Activated CD4-positive, CD25-positive, alpha-beta regulatory T cell treated with anti-CD3 and anti-CD28 coated beads, Interleukin-2, amount 50 U/mL, for 16 hours (primary cell): ENCODE data around the gene ATXN1.

Source experiments
- DNase-seq: peaks from one replicate; pipeline ENCODE4 v3.0.0-alpha.2; 2020; ENCODE audit warnings: low read depth, low spot score

Gene ATXN1

GRCh38 chr6:16440636-16441212 lies 320.5 kb downstream of the ATXN1 start:
- no peak for DNase-seq

- DNase-seq = no peak
These were observed 322.3 kb downstream of the ATXN1 start for GRCh38 chr6:16438718-16439591.

- DNase-seq = no peak
These were observed 323.3 kb downstream of the ATXN1 start for GRCh38 chr6:16437984-16438383.

GRCh38 chr6:16437095-16437494 lies 324.2 kb downstream of the ATXN1 start:
- DNase-seq = no peak

- DNase-seq = no peak
These were observed 324.7 kb downstream of the ATXN1 start for GRCh38 chr6:16436550-16436949.

GRCh38 chr6:16434885-16435284 lies 326.4 kb downstream of the ATXN1 start:
- DNase-seq = no peak

GRCh38 chr6:16433338-16433890 lies 327.8 kb downstream of the ATXN1 start:
- DNase-seq = no peak

- DNase-seq = no peak
These were observed 328.9 kb downstream of the ATXN1 start for GRCh38 chr6:16432075-16433032.

GRCh38 chr6:16431106-16431505 lies 330.2 kb downstream of the ATXN1 start:
- no peak for DNase-seq

GRCh38 chr6:16430391-16431089 lies 330.7 kb downstream of the ATXN1 start:
- DNase-seq = no peak

- no peak for DNase-seq
These were observed 331.6 kb downstream of the ATXN1 start for GRCh38 chr6:16429669-16430068.

- no peak for DNase-seq
These were observed 334.1 kb downstream of the ATXN1 start for GRCh38 chr6:16427124-16427523.

GRCh38 chr6:16425881-16426615 lies 335.2 kb downstream of the ATXN1 start:
- no peak for DNase-seq

- no peak for DNase-seq
These were observed 339.7 kb downstream of the ATXN1 start for GRCh38 chr6:16421462-16421960.

GRCh38 chr6:16420715-16421461 lies 340.4 kb downstream of the ATXN1 start:
- peak; percentile 28 for DNase-seq

- DNase-seq = no peak
These were observed 340.9 kb downstream of the ATXN1 start for GRCh38 chr6:16420337-16420714.

GRCh38 chr6:16419636-16420336 lies 341.5 kb downstream of the ATXN1 start:
- no peak for DNase-seq

GRCh38 chr6:16418151-16418550 lies 343.1 kb downstream of the ATXN1 start:
- DNase-seq = no peak

GRCh38 chr6:16415677-16416076 lies 345.6 kb downstream of the ATXN1 start:
- DNase-seq = no peak
